ENCODE measurements around the gene GREB1L. TPM values are rescaled to one million over a fixed set of nuclear protein-coding genes. Genes with fewer than 3 reads are reported as not detected.

GREB1L gene
- polyA plus RNA-seq, 1 experiment = 2.7 TPM

DNA sequence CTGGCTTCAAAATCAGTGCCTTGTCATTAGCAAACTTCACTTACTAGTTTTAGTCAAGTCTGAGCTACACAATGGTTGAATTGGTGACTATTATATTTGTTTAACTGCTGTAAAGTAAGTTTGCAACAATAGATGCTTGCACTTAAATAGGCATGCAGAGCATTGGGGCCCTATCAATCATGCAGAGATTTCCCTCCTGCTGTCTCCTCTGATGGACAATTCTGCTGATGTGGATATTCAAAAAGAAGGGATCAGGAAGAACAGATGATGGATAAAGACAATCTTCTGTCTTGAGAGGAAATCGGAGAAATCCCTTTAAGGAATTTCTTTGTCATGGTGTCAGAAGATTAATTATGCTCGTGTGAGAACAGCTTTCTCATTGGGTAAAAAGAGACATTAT, 89.0 kb downstream of the GREB1L start:
- ChIA-PET CTCF (no interaction called here), POLR2A (no interaction called here)
- Histone ChIP-seq H3K36me3 (ENCODE audit: control insufficient read depth, insufficient read depth, low read length) (no peaks in the 10 kb centered on the region), H3K27me3 (ENCODE audit: control insufficient read depth, insufficient read depth, low read length) (no peaks in the 10 kb centered on the region), H3K4me3 (ENCODE audit: low read depth, low read length) (no peak overlapping the region)
- no peak for DNase-seq (ENCODE audit: low read depth)
- TF ChIP-seq, protein P1, sequence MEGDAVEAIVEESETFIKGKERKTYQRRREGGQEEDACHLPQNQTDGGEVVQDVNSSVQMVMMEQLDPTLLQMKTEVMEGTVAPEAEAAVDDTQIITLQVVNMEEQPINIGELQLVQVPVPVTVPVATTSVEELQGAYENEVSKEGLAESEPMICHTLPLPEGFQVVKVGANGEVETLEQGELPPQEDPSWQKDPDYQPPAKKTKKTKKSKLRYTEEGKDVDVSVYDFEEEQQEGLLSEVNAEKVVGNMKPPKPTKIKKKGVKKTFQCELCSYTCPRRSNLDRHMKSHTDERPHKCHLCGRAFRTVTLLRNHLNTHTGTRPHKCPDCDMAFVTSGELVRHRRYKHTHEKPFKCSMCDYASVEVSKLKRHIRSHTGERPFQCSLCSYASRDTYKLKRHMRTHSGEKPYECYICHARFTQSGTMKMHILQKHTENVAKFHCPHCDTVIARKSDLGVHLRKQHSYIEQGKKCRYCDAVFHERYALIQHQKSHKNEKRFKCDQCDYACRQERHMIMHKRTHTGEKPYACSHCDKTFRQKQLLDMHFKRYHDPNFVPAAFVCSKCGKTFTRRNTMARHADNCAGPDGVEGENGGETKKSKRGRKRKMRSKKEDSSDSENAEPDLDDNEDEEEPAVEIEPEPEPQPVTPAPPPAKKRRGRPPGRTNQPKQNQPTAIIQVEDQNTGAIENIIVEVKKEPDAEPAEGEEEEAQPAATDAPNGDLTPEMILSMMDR (IDR thresholded peaks at IDR 0.05; ENCODE audit: insufficient read depth, low read depth, low read length) = no peak

DNA sequence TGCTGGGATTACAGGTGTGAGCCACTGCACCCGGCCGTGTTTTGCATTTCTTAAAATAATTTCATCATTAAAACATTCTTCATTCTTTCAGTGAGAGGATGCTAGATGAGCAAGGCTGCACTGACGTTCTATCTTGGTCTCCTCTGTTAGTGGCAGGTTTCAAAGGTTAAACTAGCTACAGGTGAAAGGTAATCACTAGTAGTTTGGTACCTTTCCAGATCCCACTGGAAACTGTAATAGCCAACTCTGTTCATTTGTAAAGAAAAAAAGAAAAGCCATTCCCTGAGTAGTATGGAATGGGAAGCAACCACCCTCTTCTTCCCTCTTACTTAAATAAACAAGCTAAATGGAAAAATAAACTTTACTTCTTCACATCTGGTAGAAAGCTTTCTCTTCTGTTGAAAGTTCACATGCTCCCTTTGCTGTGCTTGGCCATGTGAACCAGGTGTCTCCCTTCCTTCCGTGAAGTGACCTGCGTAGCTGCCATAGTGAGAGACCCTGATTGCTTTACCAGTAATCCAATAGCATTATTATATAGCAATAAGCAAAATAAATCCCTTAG, 94.0 kb downstream of the GREB1L start:
- no peaks in the 10 kb centered on the region for H3K27me3 ChIP-seq (ENCODE audit: control insufficient read depth, insufficient read depth, low read length)
- H3K36me3 ChIP-seq (ENCODE audit: control insufficient read depth, insufficient read depth, low read length) = no peaks in the 10 kb centered on the region
- TF ChIP-seq, protein P1 (IDR thresholded peaks at IDR 0.05; ENCODE audit: insufficient read depth, low read depth, low read length) = no peak
- ChIA-PET POLR2A (no interaction called here), CTCF (no interaction called here)
- H3K4me3 ChIP-seq (ENCODE audit: low read depth, low read length) = no peak overlapping the region
- no peak for DNase-seq (ENCODE audit: low read depth)

DNA sequence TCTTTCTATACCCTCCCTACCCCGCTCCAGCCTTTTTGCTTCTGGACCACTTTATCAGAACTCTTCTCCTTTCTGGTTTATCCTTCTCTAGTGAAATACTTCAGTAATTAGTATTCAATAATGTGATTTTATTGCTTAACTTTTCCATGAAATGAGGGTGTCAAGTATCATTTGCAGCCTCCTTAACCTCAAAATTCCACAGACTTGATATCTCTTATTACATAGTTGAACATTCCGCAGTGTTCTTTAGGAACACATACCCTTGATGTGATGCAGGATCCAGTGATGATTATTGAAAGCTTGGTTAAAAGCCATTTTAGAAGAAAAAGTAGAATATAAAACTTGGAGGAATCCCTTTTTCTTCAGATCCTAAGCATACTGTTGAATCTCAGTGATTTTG, 94.8 kb downstream of the GREB1L start:
- no peak for DNase-seq (ENCODE audit: low read depth)
- Histone ChIP-seq H3K36me3 (ENCODE audit: control insufficient read depth, insufficient read depth, low read length) (no peaks in the 10 kb centered on the region), H3K4me3 (ENCODE audit: low read depth, low read length) (no peak overlapping the region), H3K27me3 (ENCODE audit: control insufficient read depth, insufficient read depth, low read length) (no peaks in the 10 kb centered on the region)
- CTCF ChIA-PET = interaction anchor here (0.6 kb wide), 1 partner anchor 9 kb away, joined by 3 read pairs; no protein-coding TSS in a partner anchor
- TF ChIP-seq, protein P1 (IDR thresholded peaks at IDR 0.05; ENCODE audit: insufficient read depth, low read depth, low read length) = no peak
- POLR2A ChIA-PET = no interaction called here

DNA sequence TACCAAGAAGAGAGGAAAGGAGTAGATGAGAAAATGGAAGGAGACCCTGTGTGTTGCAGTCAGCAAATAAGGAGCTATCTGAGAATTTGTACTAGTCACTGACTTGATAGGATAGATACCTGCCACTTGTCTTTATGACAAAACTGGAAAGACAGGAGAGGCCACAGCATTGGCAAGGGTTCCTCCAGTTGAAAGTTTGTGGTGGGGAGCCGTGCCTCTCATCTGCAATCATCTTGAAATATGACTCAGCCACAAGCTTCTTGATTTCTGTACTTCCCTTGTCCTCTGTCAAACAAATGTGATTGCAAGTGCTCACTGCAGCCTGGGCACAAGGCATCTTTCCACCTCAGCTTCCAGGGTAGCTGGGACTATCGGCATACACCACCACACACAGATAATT, 99.1 kb downstream of the GREB1L start:
- Histone ChIP-seq H3K4me3 (ENCODE audit: low read depth, low read length) (no peak overlapping the region), H3K36me3 (ENCODE audit: control insufficient read depth, insufficient read depth, low read length) (no peaks in the 10 kb centered on the region), H3K27me3 (ENCODE audit: control insufficient read depth, insufficient read depth, low read length) (no peaks in the 10 kb centered on the region)
- TF ChIP-seq, protein P1 (IDR thresholded peaks at IDR 0.05; ENCODE audit: insufficient read depth, low read depth, low read length) = no peak
- CTCF ChIA-PET = interaction anchor here (1.2 kb wide), 1 partner anchor 92 kb away, joined by 3 read pairs; no protein-coding TSS in a partner anchor
- no peak for DNase-seq (ENCODE audit: low read depth)
- POLR2A ChIA-PET = no interaction called here

DNA sequence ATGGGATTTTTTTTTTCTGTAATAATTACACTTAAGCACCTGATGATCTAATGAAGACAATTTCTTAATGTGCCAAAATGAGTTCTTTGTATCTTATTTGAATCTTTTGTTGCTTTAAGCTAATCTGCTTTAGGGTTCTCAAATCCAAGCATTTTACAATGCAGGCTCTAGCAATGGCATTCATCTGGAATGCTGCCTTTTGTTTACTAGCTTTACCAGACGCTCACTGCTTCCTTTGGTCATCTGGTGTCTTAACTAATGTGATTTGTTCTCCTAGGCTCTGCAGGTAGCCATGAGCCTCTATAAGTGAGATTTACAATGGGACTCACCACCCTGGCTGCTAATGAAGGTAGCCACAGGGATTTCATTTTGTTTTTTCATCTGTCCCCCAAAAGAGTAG, 100.3 kb downstream of the GREB1L start:
- TF ChIP-seq, protein P1 (IDR thresholded peaks at IDR 0.05; ENCODE audit: insufficient read depth, low read depth, low read length) = no peak
- ChIA-PET POLR2A (no interaction called here), CTCF (interaction anchor here (1.2 kb wide), 1 partner anchor 93 kb away, joined by 3 read pairs; no protein-coding TSS in a partner anchor)
- no peaks in the 10 kb centered on the region for H3K36me3 ChIP-seq (ENCODE audit: control insufficient read depth, insufficient read depth, low read length)
- no peak overlapping the region for H3K4me3 ChIP-seq (ENCODE audit: low read depth, low read length)
- H3K27me3 ChIP-seq (ENCODE audit: control insufficient read depth, insufficient read depth, low read length) = no peaks in the 10 kb centered on the region
- DNase-seq (ENCODE audit: low read depth) = no peak
